Upper lobe of left lung (tissue), 6 donors: ENCODE data around the gene CAPZB. TPM values are rescaled to one million over a fixed set of nuclear protein-coding genes. Genes with fewer than 3 reads are reported as not detected.

ENCODE experiments used
- ATAC-seq, 2 donors: fragments of 200-7000 bp; cut with Tn5 transposase; one replicate each; pipeline ENCODE4 v1.9.1; 2022; ENCODE audit warnings: mild to moderate bottlenecking in 2 of 2, moderate library complexity in 2 of 2; ENCODE audit not compliant: low FRiP score in 2 of 2
- DNase-seq, 2 donors: peaks; one replicate each; pipeline ENCODE4 v3.0.0-alpha.2; 2019 to 2020
- H3K27ac ChIP-seq, 4 donors: fragments of 200-600 bp; sonication (generic); one replicate each; pipeline ENCODE4 v1.5.1; 2016 to 2019
- H3K27me3 ChIP-seq, 4 donors: fragments of 200-600 bp; sonication (generic); one replicate each; pipeline ENCODE4 v1.5.1; 2017 to 2019
- H3K36me3 ChIP-seq, 4 donors: fragments of 200-600 bp; sonication (generic); one replicate each; pipeline ENCODE4 v1.5.1; 2016 to 2019
- H3K4me1 ChIP-seq, 4 donors: fragments of 200-600 bp; sonication (generic); one replicate each; pipeline ENCODE4 v1.5.1; 2018 to 2019
- H3K4me3 ChIP-seq, 4 donors: fragments of 200-600 bp; sonication (generic); one replicate each; pipeline ENCODE4 v1.5.1; 2017 to 2019; ENCODE audit warnings: mild to moderate bottlenecking in 2 of 4, moderate library complexity in 1 of 4
- H3K9me3 ChIP-seq, 4 donors: fragments of 200-600 bp; sonication (generic); one replicate each; pipeline ENCODE4 v1.5.1; 2018 to 2019
- CTCF ChIP-seq, 6 experiments: fragments of 450-650 bp in 4 of 6; fragments of 200-600 bp in 2 of 6; sonication (generic) in 2 of 6; IDR thresholded peaks; one replicate each; pipeline ENCODE4 v1.5.1; 2016 to 2019; ENCODE audit warnings: antibody characterized with exemption in 6 of 6
- EP300 ChIP-seq, 4 donors: sonication (generic); formaldehyde crosslinking; IDR thresholded peaks; one replicate each; pipeline ENCODE4 v1.5.1; 2017; ENCODE audit warnings: antibody characterized with exemption in 4 of 4, control low read depth in 2 of 4
- POLR2A ChIP-seq, 4 donors: fragments of 450-650 bp; IDR thresholded peaks; one replicate each; pipeline ENCODE4 v1.5.1; 2016 to 2017; ENCODE audit warnings: antibody characterized with exemption in 4 of 4, mild to moderate bottlenecking in 2 of 4
- POLR2AphosphoS5 ChIP-seq, 2 donors: sonication (generic); formaldehyde crosslinking; IDR thresholded peaks; one replicate each; pipeline ENCODE4 v1.5.1; 2017; ENCODE audit warnings: antibody characterized with exemption in 2 of 2
- WGBS, 2 donors: methylation state at CpG; one replicate each; pipeline ENCODE4 v1.1.5; 2017 to 2018; 5-methylcytosine and 5-hydroxymethylcytosine counted together
- total RNA-seq, 6 donors: library from RNA; depleted of rRNA in 4 of 6; stranded (reverse); fragments of >200 nt in 4 of 6; gene quantifications; one replicate each; pipeline versions ENCODE4 v1.1.0 to v1.2.1, GENCODE V29; 2016 to 2021
- donor health status: DM: no; HTN: no; CAD: no; lungs with moderate emphysema.
- donor health status: DM: no; HTN: yes; CAD: no; lungs with severe emphysema.

Gene CAPZB
- total RNA-seq, 6 donors from 2014 or later = 96.4 to 303 (median 144) TPM

- 45 to 46% methylated on average over 10 of the region's 10 CpGs for WGBS, 2 donors
- H3K4me1 ChIP-seq = peaks cover 61 to 83% (median 69%) of the 10 kb centered on the region in 4 donors
- no peak for TF ChIP-seq POLR2A (IDR thresholded peaks at IDR 0.05)
- no peak for TF ChIP-seq EP300 (IDR thresholded peaks at IDR 0.05)
- TF ChIP-seq CTCF (IDR thresholded peaks at IDR 0.05) = no peak
- TF ChIP-seq POLR2AphosphoS5 (IDR thresholded peaks at IDR 0.05) = no peak
- ATAC-seq (peak in 1 of 2 donors; percentile 61), DNase-seq (peak in 1 of 2 donors; percentile 59)
- no peaks in the 10 kb centered on the region for H3K9me3 ChIP-seq
- no peak overlapping the region for H3K4me3 ChIP-seq
- H3K27me3 ChIP-seq = no peaks in the 10 kb centered on the region
- peaks cover 0 to 4% (median 0%) of the 10 kb centered on the region in 4 donors for H3K36me3 ChIP-seq
- peak overlapping the region; percentile 48 to 69 (median 59) for H3K27ac ChIP-seq
Measured at GRCh38 chr1:19462781-19463503, 22.4 kb downstream of the CAPZB start.

GRCh38 chr1:19461220-19461554 lies 24.2 kb downstream of the CAPZB start:
- H3K27me3 ChIP-seq = no peaks in the 10 kb centered on the region
- no peaks in the 10 kb centered on the region for H3K9me3 ChIP-seq
- peak overlapping the region in 2 of 4 donors; percentile 5 to 21 for H3K27ac ChIP-seq
- DNase-seq (no peak), ATAC-seq (no peak)
- no peak overlapping the region for H3K4me3 ChIP-seq
- TF ChIP-seq POLR2AphosphoS5 (IDR thresholded peaks at IDR 0.05) (no peak), POLR2A (IDR thresholded peaks at IDR 0.05) (no peak), CTCF (IDR thresholded peaks at IDR 0.05) (no peak), EP300 (IDR thresholded peaks at IDR 0.05) (no peak)
- WGBS, 2 donors = 75 to 95% methylated on average over 2 to 6 of the region's 6 CpGs
- peaks cover 0 to 4% (median 0%) of the 10 kb centered on the region in 4 donors for H3K36me3 ChIP-seq
- H3K4me1 ChIP-seq = peaks cover 63 to 84% (median 69%) of the 10 kb centered on the region in 4 donors

- H3K36me3 ChIP-seq = peaks cover 0 to 4% (median 0%) of the 10 kb centered on the region in 4 donors
- no peaks in the 10 kb centered on the region for H3K9me3 ChIP-seq
- DNase-seq = no peak
- ATAC-seq = no peak
- 80 to 82% methylated on average over 9 to 12 of the region's 12 CpGs for WGBS, 2 donors
- H3K27ac ChIP-seq = peak overlapping the region in 2 of 4 donors; percentile 5 to 21
- peaks cover 68 to 85% (median 70%) of the 10 kb centered on the region in 4 donors for H3K4me1 ChIP-seq
- no peak for TF ChIP-seq CTCF (IDR thresholded peaks at IDR 0.05)
- TF ChIP-seq POLR2A (IDR thresholded peaks at IDR 0.05) = no peak
- TF ChIP-seq EP300 (IDR thresholded peaks at IDR 0.05) = no peak
- TF ChIP-seq POLR2AphosphoS5 (IDR thresholded peaks at IDR 0.05) = no peak
- no peak overlapping the region for H3K4me3 ChIP-seq
- H3K27me3 ChIP-seq = no peaks in the 10 kb centered on the region
Measured at GRCh38 chr1:19460535-19461219, 24.7 kb downstream of the CAPZB start.

GRCh38 chr1:19458815-19459417 lies 26.4 kb downstream of the CAPZB start:
- DNase-seq (no peak), ATAC-seq (no peak)
- WGBS, 2 donors = 36% methylated on average over 6 of the region's 6 CpGs
- peak overlapping the region in 3 of 4 donors; percentile 19 to 40 (median 33) for H3K27ac ChIP-seq
- H3K4me3 ChIP-seq = no peak overlapping the region
- peaks cover 75 to 90% (median 80%) of the 10 kb centered on the region in 4 donors for H3K4me1 ChIP-seq
- H3K27me3 ChIP-seq = no peaks in the 10 kb centered on the region
- no peak for TF ChIP-seq POLR2AphosphoS5 (IDR thresholded peaks at IDR 0.05)
- no peak for TF ChIP-seq EP300 (IDR thresholded peaks at IDR 0.05)
- no peak for TF ChIP-seq CTCF (IDR thresholded peaks at IDR 0.05)
- TF ChIP-seq POLR2A (IDR thresholded peaks at IDR 0.05) = no peak
- no peaks in the 10 kb centered on the region for H3K9me3 ChIP-seq
- H3K36me3 ChIP-seq = peaks cover 0 to 4% (median 0%) of the 10 kb centered on the region in 4 donors
